ENCODE measurements around the gene NCOA6.

GRCh38 chr20:34864216-34864615, 38.8 kb upstream of the NCOA6 start:
- no peak for TF ChIP-seq USF2 (IDR thresholded peaks at IDR 0.05; ENCODE audit: borderline replicate concordance, low read depth, low read length)
- no peak for TF ChIP-seq ZBTB33 (IDR thresholded peaks at IDR 0.05; ENCODE audit: borderline replicate concordance, low read depth)
- no peak for TF ChIP-seq FOXM1 (IDR thresholded peaks at IDR 0.05; ENCODE audit: low read depth)
- TF ChIP-seq CTCF (IDR thresholded peaks at IDR 0.05): no peak
- TF ChIP-seq EZH2phosphoT487 (IDR thresholded peaks at IDR 0.05; ENCODE audit: borderline replicate concordance, low read depth): no peak
- no peak for TF ChIP-seq RXRA (IDR thresholded peaks at IDR 0.05; ENCODE audit: borderline replicate concordance, low read depth)
- TF ChIP-seq GABPA (IDR thresholded peaks at IDR 0.05; ENCODE audit: low read depth): no peak
- no peak for TF ChIP-seq POLR2AphosphoS5 (IDR thresholded peaks at IDR 0.05; ENCODE audit: low read depth, low read length)
- no peak for TF ChIP-seq FOXJ3 (CRISPR knock-in tag; IDR thresholded peaks at IDR 0.05)
